ENCODE data around the gene SYDE1. TPM values are rescaled to one million over a fixed set of nuclear protein-coding genes. Genes with fewer than 3 reads are reported as not detected.
A peak's percentile ranks its signal among the peaks of the same experiment; 100 is the strongest.
"Not testable (repeated sequence)": the region's sequence is repeated elsewhere in the genome, so short reads cannot be mapped to it uniquely, and the experiment has no call there.

The SYDE1 gene
- 27.6 and 44.3 TPM in 2 replicates for total RNA-seq (2012; rRNA removed)

- no peaks in the 10 kb centered on the region for H3K27me3 ChIP-seq (ENCODE audit: control insufficient read depth, insufficient read depth, low read length)
- H3K9ac ChIP-seq (ENCODE audit: low read depth, low read length): peak within 1 kb of the TSS; percentile 98
- peaks cover 32% of the 10 kb centered on the region for H3K36me3 ChIP-seq (ENCODE audit: insufficient read depth, low read length)
- peak within 1 kb of the TSS; percentile 91 for H3K4me3 ChIP-seq (ENCODE audit: low read length)
- H3K4me1 ChIP-seq (ENCODE audit: control insufficient read depth, insufficient read depth, low read length): peaks cover 14% of the 10 kb centered on the region
- peak within 1 kb of the TSS; percentile 93 for H3K4me2 ChIP-seq (ENCODE audit: low read length)
- no peaks in the 10 kb centered on the region for H3K9me3 ChIP-seq (replicated peaks; ENCODE audit: low read length)
These were observed at the start of gene SYDE1 for GRCh38 chr19:15107061-15108010. SYDE1 (plus strand) TSS chr19:15107401; CDS start chr19:15107434, 33 bp downstream.

- Histone ChIP-seq H3K27me3 (ENCODE audit: control insufficient read depth, insufficient read depth, low read length) (no peaks in the 10 kb centered on the region), H3K9ac (ENCODE audit: low read depth, low read length) (no peak overlapping the region), H3K9me3 (replicated peaks; ENCODE audit: low read length) (no peaks in the 10 kb centered on the region), H3K4me1 (ENCODE audit: control insufficient read depth, insufficient read depth, low read length) (no peaks in the 10 kb centered on the region), H3K36me3 (ENCODE audit: insufficient read depth, low read length) (no peaks in the 10 kb centered on the region), H3K4me3 (ENCODE audit: low read length) (no peak overlapping the region), H3K4me2 (ENCODE audit: low read length) (no peak overlapping the region)
These were observed 45.2 kb upstream of the SYDE1 start for GRCh38 chr19:15062036-15062435.

GRCh38 chr19:15070386-15070785 is 36.8 kb upstream of the SYDE1 start:
- not testable (repeated sequence) for H3K9ac ChIP-seq (ENCODE audit: low read depth, low read length); H3K4me1 ChIP-seq (ENCODE audit: control insufficient read depth, insufficient read depth, low read length); H3K36me3 ChIP-seq (ENCODE audit: insufficient read depth, low read length); H3K4me2 ChIP-seq (ENCODE audit: low read length); H3K4me3 ChIP-seq (ENCODE audit: low read length); H3K27me3 ChIP-seq (ENCODE audit: control insufficient read depth, insufficient read depth, low read length); H3K9me3 ChIP-seq (replicated peaks; ENCODE audit: low read length)

GRCh38 chr19:15072930-15073647 is 34.1 kb upstream of the SYDE1 start:
- Histone ChIP-seq H3K9ac (ENCODE audit: low read depth, low read length) (no peak overlapping the region), H3K9me3 (replicated peaks; ENCODE audit: low read length) (no peaks in the 10 kb centered on the region), H3K4me1 (ENCODE audit: control insufficient read depth, insufficient read depth, low read length) (no peaks in the 10 kb centered on the region), H3K4me3 (ENCODE audit: low read length) (no peak overlapping the region), H3K4me2 (ENCODE audit: low read length) (no peak overlapping the region), H3K27me3 (ENCODE audit: control insufficient read depth, insufficient read depth, low read length) (peaks cover 1% of the 10 kb centered on the region), H3K36me3 (ENCODE audit: insufficient read depth, low read length) (no peaks in the 10 kb centered on the region)

GRCh38 chr19:15074371-15074770 is 32.8 kb upstream of the SYDE1 start:
- Histone ChIP-seq H3K9me3 (replicated peaks; ENCODE audit: low read length) (no peaks in the 10 kb centered on the region), H3K4me3 (ENCODE audit: low read length) (no peak overlapping the region), H3K27me3 (ENCODE audit: control insufficient read depth, insufficient read depth, low read length) (no peaks in the 10 kb centered on the region), H3K4me1 (ENCODE audit: control insufficient read depth, insufficient read depth, low read length) (no peaks in the 10 kb centered on the region), H3K36me3 (ENCODE audit: insufficient read depth, low read length) (no peaks in the 10 kb centered on the region), H3K9ac (ENCODE audit: low read depth, low read length) (no peak overlapping the region), H3K4me2 (ENCODE audit: low read length) (no peak overlapping the region)

- Histone ChIP-seq H3K27me3 (ENCODE audit: control insufficient read depth, insufficient read depth, low read length) (no peaks in the 10 kb centered on the region), H3K9me3 (replicated peaks; ENCODE audit: low read length) (no peaks in the 10 kb centered on the region), H3K9ac (ENCODE audit: low read depth, low read length) (no peak overlapping the region), H3K4me3 (ENCODE audit: low read length) (no peak overlapping the region), H3K36me3 (ENCODE audit: insufficient read depth, low read length) (no peaks in the 10 kb centered on the region), H3K4me2 (ENCODE audit: low read length) (no peak overlapping the region), H3K4me1 (ENCODE audit: control insufficient read depth, insufficient read depth, low read length) (no peaks in the 10 kb centered on the region)
These were observed 31.4 kb upstream of the SYDE1 start for GRCh38 chr19:15075806-15076205.

GRCh38 chr19:15080002-15080401 is 27.2 kb upstream of the SYDE1 start:
- H3K36me3 ChIP-seq (ENCODE audit: insufficient read depth, low read length); H3K27me3 ChIP-seq (ENCODE audit: control insufficient read depth, insufficient read depth, low read length); H3K4me3 ChIP-seq (ENCODE audit: low read length); H3K4me1 ChIP-seq (ENCODE audit: control insufficient read depth, insufficient read depth, low read length); H3K9me3 ChIP-seq (replicated peaks; ENCODE audit: low read length); H3K4me2 ChIP-seq (ENCODE audit: low read length); H3K9ac ChIP-seq (ENCODE audit: low read depth, low read length): not testable (repeated sequence)

GRCh38 chr19:15081911-15082310 is 25.3 kb upstream of the SYDE1 start, which contains the start of gene OR1I1:
OR1I1 (plus strand) TSS chr19:15082211; CDS start chr19:15087066, 4,855 bp downstream.
- H3K27me3 ChIP-seq (ENCODE audit: control insufficient read depth, insufficient read depth, low read length): peaks cover 11% of the 10 kb centered on the region
- no peaks in the 10 kb centered on the region for H3K9me3 ChIP-seq (replicated peaks; ENCODE audit: low read length)
- no peaks in the 10 kb centered on the region for H3K36me3 ChIP-seq (ENCODE audit: insufficient read depth, low read length)
- no peak within 1 kb of the TSS for H3K9ac ChIP-seq (ENCODE audit: low read depth, low read length)
- no peaks in the 10 kb centered on the region for H3K4me1 ChIP-seq (ENCODE audit: control insufficient read depth, insufficient read depth, low read length)
- H3K4me2 ChIP-seq (ENCODE audit: low read length): no peak within 1 kb of the TSS
- no peak within 1 kb of the TSS for H3K4me3 ChIP-seq (ENCODE audit: low read length)

GRCh38 chr19:15087182-15087581 is 20.0 kb upstream of the SYDE1 start:
- Histone ChIP-seq H3K4me2 (ENCODE audit: low read length) (no peak overlapping the region), H3K9me3 (replicated peaks; ENCODE audit: low read length) (no peaks in the 10 kb centered on the region), H3K27me3 (ENCODE audit: control insufficient read depth, insufficient read depth, low read length) (peaks cover 27% of the 10 kb centered on the region), H3K9ac (ENCODE audit: low read depth, low read length) (no peak overlapping the region), H3K36me3 (ENCODE audit: insufficient read depth, low read length) (no peaks in the 10 kb centered on the region), H3K4me3 (ENCODE audit: low read length) (no peak overlapping the region), H3K4me1 (ENCODE audit: control insufficient read depth, insufficient read depth, low read length) (no peaks in the 10 kb centered on the region)

- Histone ChIP-seq H3K4me3 (ENCODE audit: low read length) (no peak overlapping the region), H3K36me3 (ENCODE audit: insufficient read depth, low read length) (no peaks in the 10 kb centered on the region), H3K4me2 (ENCODE audit: low read length) (no peak overlapping the region), H3K9me3 (replicated peaks; ENCODE audit: low read length) (no peaks in the 10 kb centered on the region), H3K27me3 (ENCODE audit: control insufficient read depth, insufficient read depth, low read length) (peaks cover 13% of the 10 kb centered on the region), H3K9ac (ENCODE audit: low read depth, low read length) (no peak overlapping the region), H3K4me1 (ENCODE audit: control insufficient read depth, insufficient read depth, low read length) (no peaks in the 10 kb centered on the region)
These were observed 15.1 kb upstream of the SYDE1 start for GRCh38 chr19:15091918-15092753.

GRCh38 chr19:15093001-15093400 is 14.2 kb upstream of the SYDE1 start:
- Histone ChIP-seq H3K4me3 (ENCODE audit: low read length) (no peak overlapping the region), H3K27me3 (ENCODE audit: control insufficient read depth, insufficient read depth, low read length) (peaks cover 5% of the 10 kb centered on the region), H3K9ac (ENCODE audit: low read depth, low read length) (no peak overlapping the region), H3K4me2 (ENCODE audit: low read length) (no peak overlapping the region), H3K36me3 (ENCODE audit: insufficient read depth, low read length) (no peaks in the 10 kb centered on the region), H3K4me1 (ENCODE audit: control insufficient read depth, insufficient read depth, low read length) (no peaks in the 10 kb centered on the region), H3K9me3 (replicated peaks; ENCODE audit: low read length) (no peaks in the 10 kb centered on the region)

Data from skeletal muscle satellite cell (primary cell).